Measurements from ENCODE around the gene CD48.
A peak's percentile ranks its signal among the peaks of the same experiment; 100 is the strongest.

The CD48 gene

GRCh38 chr1:160639652-160640051 is 72.0 kb downstream of the CD48 start:
- TF ChIP-seq EZH2phosphoT487 (IDR thresholded peaks at IDR 0.05; ENCODE audit: borderline replicate concordance) (no peak), CTCF (conservative IDR thresholded peaks at IDR 0.05; ENCODE audit: low read length) (no peak)
- 0 out of 2 replicates have a peak, but pooled peaks cover 4% of the 10 kb centered on the region for H3F3A ChIP-seq (ENCODE audit: low read depth)
- H3K4me2 ChIP-seq (ENCODE audit: low read depth, low read length, poor library complexity, severe bottlenecking), result peak overlapping the region; percentile 47
- H2AFZ ChIP-seq (ENCODE audit: low read length), result peak overlapping the region; percentile 14; the same call in 1 of the 2 replicates
- no peak overlapping the region for H3K4me3 ChIP-seq (ENCODE audit: low read length, poor library complexity, severe bottlenecking)
- H3K36me3 ChIP-seq (ENCODE audit: insufficient read depth, low read length), result no peaks in the 10 kb centered on the region
- H3K79me2 ChIP-seq (ENCODE audit: insufficient read depth, low read length), result no peaks in the 10 kb centered on the region
- peak overlapping the region; percentile 8 for H3K9ac ChIP-seq (ENCODE audit: low read depth, low read length, poor library complexity, severe bottlenecking)
- no peaks in the 10 kb centered on the region for H3K27me3 ChIP-seq (ENCODE audit: insufficient read depth, low read length, poor library complexity, severe bottlenecking)
- no peaks in the 10 kb centered on the region for H3K9me2 ChIP-seq (replicated peaks; ENCODE audit: low read depth, low read length)
- no peaks in the 10 kb centered on the region for H3K9me3 ChIP-seq (ENCODE audit: insufficient read depth, low read depth, low read length)
- no peaks in the 10 kb centered on the region for H4K20me1 ChIP-seq (ENCODE audit: insufficient read depth, low read length, poor library complexity, severe bottlenecking)
- peaks cover 43% of the 10 kb centered on the region for H3K4me1 ChIP-seq (ENCODE audit: insufficient read depth, low read length, poor library complexity, severe bottlenecking)

DNA sequence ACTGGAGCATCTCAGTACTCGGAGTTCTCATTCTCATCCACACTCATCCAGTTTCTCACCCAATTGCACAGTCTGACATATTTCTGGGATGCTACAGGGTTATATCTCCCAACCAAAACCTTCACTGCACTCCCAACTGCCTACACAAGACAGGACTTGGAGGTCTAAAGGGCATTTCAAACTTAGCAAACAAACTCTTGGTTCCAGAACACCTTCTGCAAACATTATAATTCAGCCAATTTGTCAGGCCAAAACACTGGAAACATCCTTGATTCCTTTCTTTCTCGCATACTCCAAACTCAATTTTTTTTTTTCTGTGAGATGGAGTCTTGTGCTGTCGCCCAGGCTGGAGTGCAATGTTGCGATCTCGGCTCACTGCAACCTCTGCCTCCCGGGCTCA is 72.7 kb downstream of the CD48 start:
- Histone ChIP-seq H3K36me3 (ENCODE audit: insufficient read depth, low read length) (no peaks in the 10 kb centered on the region), H3K79me2 (ENCODE audit: insufficient read depth, low read length) (no peaks in the 10 kb centered on the region), H3K9me3 (ENCODE audit: insufficient read depth, low read depth, low read length) (no peaks in the 10 kb centered on the region), H3K4me2 (ENCODE audit: low read depth, low read length, poor library complexity, severe bottlenecking) (peak overlapping the region; percentile 33), H3K27me3 (ENCODE audit: insufficient read depth, low read length, poor library complexity, severe bottlenecking) (no peaks in the 10 kb centered on the region), H3K9ac (ENCODE audit: low read depth, low read length, poor library complexity, severe bottlenecking) (no peak overlapping the region), H4K20me1 (ENCODE audit: insufficient read depth, low read length, poor library complexity, severe bottlenecking) (no peaks in the 10 kb centered on the region), H3F3A (ENCODE audit: low read depth) (0 out of 2 replicates have a peak, but pooled peaks cover 4% of the 10 kb centered on the region), H2AFZ (ENCODE audit: low read length) (no peak overlapping the region), H3K9me2 (replicated peaks; ENCODE audit: low read depth, low read length) (no peaks in the 10 kb centered on the region), H3K4me3 (ENCODE audit: low read length, poor library complexity, severe bottlenecking) (no peak overlapping the region), H3K4me1 (ENCODE audit: insufficient read depth, low read length, poor library complexity, severe bottlenecking) (peaks cover 43% of the 10 kb centered on the region)
- TF ChIP-seq EZH2phosphoT487 (IDR thresholded peaks at IDR 0.05; ENCODE audit: borderline replicate concordance), result no peak
- TF ChIP-seq CTCF (conservative IDR thresholded peaks at IDR 0.05; ENCODE audit: low read length), result no peak

GRCh38 chr1:160638540-160638857 is 73.1 kb downstream of the CD48 start:
- Histone ChIP-seq H3K36me3 (ENCODE audit: insufficient read depth, low read length) (no peaks in the 10 kb centered on the region), H3K4me1 (ENCODE audit: insufficient read depth, low read length, poor library complexity, severe bottlenecking) (peaks cover 43% of the 10 kb centered on the region), H3K4me3 (ENCODE audit: low read length, poor library complexity, severe bottlenecking) (no peak overlapping the region), H3F3A (ENCODE audit: low read depth) (0 out of 2 replicates have a peak, but pooled peaks cover 4% of the 10 kb centered on the region), H3K27me3 (ENCODE audit: insufficient read depth, low read length, poor library complexity, severe bottlenecking) (no peaks in the 10 kb centered on the region), H3K9me3 (ENCODE audit: insufficient read depth, low read depth, low read length) (no peaks in the 10 kb centered on the region), H3K9ac (ENCODE audit: low read depth, low read length, poor library complexity, severe bottlenecking) (no peak overlapping the region), H3K9me2 (replicated peaks; ENCODE audit: low read depth, low read length) (no peaks in the 10 kb centered on the region), H2AFZ (ENCODE audit: low read length) (no peak overlapping the region), H3K79me2 (ENCODE audit: insufficient read depth, low read length) (no peaks in the 10 kb centered on the region), H3K4me2 (ENCODE audit: low read depth, low read length, poor library complexity, severe bottlenecking) (peak overlapping the region; percentile 33), H4K20me1 (ENCODE audit: insufficient read depth, low read length, poor library complexity, severe bottlenecking) (no peaks in the 10 kb centered on the region)
- TF ChIP-seq EZH2phosphoT487 (IDR thresholded peaks at IDR 0.05; ENCODE audit: borderline replicate concordance) (no peak), CTCF (conservative IDR thresholded peaks at IDR 0.05; ENCODE audit: low read length) (no peak)
